Measurements from ENCODE around the gene MAP3K6.

- TF ChIP-seq TAF1 (IDR thresholded peaks at IDR 0.05; ENCODE audit: low read depth) = no peak
- TF ChIP-seq EZH2 (IDR thresholded peaks at IDR 0.05; ENCODE audit: borderline replicate concordance, insufficient read depth, low read length, poor library complexity, severe bottlenecking) = no peak
- TF ChIP-seq EP300 (conservative IDR thresholded peaks at IDR 0.05; ENCODE audit: poor library complexity, severe bottlenecking) = no peak
- TF ChIP-seq, protein P1, sequence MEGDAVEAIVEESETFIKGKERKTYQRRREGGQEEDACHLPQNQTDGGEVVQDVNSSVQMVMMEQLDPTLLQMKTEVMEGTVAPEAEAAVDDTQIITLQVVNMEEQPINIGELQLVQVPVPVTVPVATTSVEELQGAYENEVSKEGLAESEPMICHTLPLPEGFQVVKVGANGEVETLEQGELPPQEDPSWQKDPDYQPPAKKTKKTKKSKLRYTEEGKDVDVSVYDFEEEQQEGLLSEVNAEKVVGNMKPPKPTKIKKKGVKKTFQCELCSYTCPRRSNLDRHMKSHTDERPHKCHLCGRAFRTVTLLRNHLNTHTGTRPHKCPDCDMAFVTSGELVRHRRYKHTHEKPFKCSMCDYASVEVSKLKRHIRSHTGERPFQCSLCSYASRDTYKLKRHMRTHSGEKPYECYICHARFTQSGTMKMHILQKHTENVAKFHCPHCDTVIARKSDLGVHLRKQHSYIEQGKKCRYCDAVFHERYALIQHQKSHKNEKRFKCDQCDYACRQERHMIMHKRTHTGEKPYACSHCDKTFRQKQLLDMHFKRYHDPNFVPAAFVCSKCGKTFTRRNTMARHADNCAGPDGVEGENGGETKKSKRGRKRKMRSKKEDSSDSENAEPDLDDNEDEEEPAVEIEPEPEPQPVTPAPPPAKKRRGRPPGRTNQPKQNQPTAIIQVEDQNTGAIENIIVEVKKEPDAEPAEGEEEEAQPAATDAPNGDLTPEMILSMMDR (IDR thresholded peaks at IDR 0.05; ENCODE audit: poor library complexity, severe bottlenecking) = no peak
- TF ChIP-seq, protein P2, sequence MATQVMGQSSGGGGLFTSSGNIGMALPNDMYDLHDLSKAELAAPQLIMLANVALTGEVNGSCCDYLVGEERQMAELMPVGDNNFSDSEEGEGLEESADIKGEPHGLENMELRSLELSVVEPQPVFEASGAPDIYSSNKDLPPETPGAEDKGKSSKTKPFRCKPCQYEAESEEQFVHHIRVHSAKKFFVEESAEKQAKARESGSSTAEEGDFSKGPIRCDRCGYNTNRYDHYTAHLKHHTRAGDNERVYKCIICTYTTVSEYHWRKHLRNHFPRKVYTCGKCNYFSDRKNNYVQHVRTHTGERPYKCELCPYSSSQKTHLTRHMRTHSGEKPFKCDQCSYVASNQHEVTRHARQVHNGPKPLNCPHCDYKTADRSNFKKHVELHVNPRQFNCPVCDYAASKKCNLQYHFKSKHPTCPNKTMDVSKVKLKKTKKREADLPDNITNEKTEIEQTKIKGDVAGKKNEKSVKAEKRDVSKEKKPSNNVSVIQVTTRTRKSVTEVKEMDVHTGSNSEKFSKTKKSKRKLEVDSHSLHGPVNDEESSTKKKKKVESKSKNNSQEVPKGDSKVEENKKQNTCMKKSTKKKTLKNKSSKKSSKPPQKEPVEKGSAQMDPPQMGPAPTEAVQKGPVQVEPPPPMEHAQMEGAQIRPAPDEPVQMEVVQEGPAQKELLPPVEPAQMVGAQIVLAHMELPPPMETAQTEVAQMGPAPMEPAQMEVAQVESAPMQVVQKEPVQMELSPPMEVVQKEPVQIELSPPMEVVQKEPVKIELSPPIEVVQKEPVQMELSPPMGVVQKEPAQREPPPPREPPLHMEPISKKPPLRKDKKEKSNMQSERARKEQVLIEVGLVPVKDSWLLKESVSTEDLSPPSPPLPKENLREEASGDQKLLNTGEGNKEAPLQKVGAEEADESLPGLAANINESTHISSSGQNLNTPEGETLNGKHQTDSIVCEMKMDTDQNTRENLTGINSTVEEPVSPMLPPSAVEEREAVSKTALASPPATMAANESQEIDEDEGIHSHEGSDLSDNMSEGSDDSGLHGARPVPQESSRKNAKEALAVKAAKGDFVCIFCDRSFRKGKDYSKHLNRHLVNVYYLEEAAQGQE (IDR thresholded peaks at IDR 0.05; ENCODE audit: borderline replicate concordance) = no peak
- TF ChIP-seq RAD21 (conservative IDR thresholded peaks at IDR 0.05) = no peak
- no peak for TF ChIP-seq POLR2AphosphoS5 (IDR thresholded peaks at IDR 0.05)
- no peak for TF ChIP-seq MXI1 (conservative IDR thresholded peaks at IDR 0.05; ENCODE audit: poor library complexity, severe bottlenecking)
These were observed 13.1 kb downstream of the MAP3K6 start for GRCh38 chr1:27353629-27354028.

Data from neural cell (in vitro differentiated cells).